Fibroblast of mammary gland (primary cell): ENCODE measurements around the gene CTPS1.

ENCODE experiments used
- DNase-seq: peaks from one replicate; pipeline ENCODE4 v3.0.0-alpha.2; 2010; ENCODE audit warnings: low read depth
- H3K4me3 ChIP-seq: 2 replicates; pipeline ENCODE4 v1.5.1; 2011; ENCODE audit warnings: low read depth, mild to moderate bottlenecking, low read length, moderate library complexity; ENCODE audit not compliant: control insufficient read depth
- CTCF ChIP-seq: conservative IDR thresholded peaks from 2 replicates; pipeline ENCODE4 v1.5.1; 2011; ENCODE audit warnings: low read depth, low read length, inconsistent platforms; ENCODE audit not compliant: control insufficient read depth, insufficient read depth

The CTPS1 gene

DNA sequence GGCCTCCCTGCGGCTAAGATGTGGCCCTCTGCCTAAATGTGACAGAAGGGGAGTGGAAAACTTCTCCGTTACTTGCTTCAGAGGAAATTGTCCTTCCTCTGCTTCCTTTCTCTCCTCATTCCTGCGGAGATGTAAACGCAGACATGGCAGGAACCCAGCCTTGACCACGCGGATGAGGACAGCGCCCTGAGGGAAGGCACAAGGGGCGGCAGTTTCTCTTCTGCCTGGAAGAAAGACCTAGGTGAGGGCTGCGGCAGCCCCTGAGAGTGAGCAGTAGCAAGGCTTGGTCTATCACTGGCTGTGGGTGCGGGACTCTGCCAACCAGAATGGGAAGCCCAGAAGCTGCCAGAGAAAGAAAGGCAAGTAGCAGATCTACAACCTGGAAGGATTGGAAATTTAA, 14.0 kb upstream of the CTPS1 start:
- H3K4me3 ChIP-seq = no peak overlapping the region
- no peak for DNase-seq
- TF ChIP-seq CTCF = no peak

DNA sequence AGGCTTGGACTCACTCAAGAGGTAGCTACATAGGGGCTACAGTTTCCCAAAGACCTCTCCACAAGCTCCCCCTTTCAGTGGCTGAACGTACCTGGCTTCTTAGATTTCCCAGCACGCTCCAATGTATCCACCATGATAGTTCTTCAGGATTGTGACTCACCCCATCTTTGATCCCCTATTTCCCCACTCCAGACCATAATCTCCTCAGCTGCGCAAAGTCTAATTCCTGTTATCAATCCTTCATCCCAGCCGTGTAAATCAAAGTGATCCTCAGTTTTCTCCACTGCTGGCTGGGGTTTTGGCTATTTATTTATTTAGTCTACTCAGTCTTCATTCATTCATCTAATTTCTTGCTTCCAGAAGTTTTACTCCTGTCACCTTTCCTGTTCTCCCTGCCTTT, 13.1 kb upstream of the CTPS1 start:
- TF ChIP-seq CTCF = no peak
- H3K4me3 ChIP-seq = no peak overlapping the region
- no peak for DNase-seq

DNA sequence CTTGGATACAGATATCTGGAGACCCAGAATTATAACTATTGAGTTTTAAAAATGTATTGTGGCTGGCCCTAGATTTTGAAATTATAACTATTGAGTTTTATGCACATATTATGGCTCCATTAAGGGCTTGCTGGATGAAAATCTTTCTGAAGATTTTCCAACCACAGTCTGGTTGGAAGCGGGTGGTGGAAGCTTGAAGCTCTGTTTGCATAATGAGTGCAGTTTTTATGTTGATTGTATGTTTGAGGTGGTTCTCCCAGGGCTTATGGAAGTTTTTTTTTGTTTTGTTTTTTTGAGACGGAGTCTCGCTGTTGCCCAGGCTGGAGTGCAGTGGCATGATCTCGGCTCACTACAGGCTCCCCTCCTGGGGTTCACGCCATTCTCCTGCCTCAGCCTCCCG, 10.1 kb upstream of the CTPS1 start:
- no peak for TF ChIP-seq CTCF
- DNase-seq = no peak

GRCh38 chr1:40971966-40972365, 7.5 kb upstream of the CTPS1 start:
- TF ChIP-seq CTCF = no peak
- no peak for DNase-seq
- H3K4me3 ChIP-seq = no peak overlapping the region

More for the DNA sequence above, 10.1 kb upstream of the CTPS1 start:
- no peak overlapping the region for H3K4me3 ChIP-seq

DNA sequence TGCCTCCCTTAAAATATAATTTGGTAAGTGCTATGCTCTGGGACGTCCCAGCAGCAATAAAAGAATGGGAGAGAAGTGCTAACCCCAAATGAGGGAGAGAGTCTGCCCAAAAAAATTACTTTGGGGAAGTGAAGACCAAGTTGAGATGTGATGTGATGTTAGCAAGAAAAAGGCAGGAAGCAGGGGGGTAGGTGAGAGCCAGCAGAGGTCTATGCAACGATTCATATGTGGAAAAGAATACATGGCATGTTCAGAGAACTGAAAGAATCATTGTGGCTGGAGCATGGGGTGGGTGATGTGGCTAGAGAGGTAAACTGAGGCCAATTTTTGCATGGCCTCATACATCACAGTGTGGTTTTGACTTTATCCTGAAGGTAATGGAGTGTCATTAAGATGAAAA, 5.6 kb upstream of the CTPS1 start:
- DNase-seq = no peak
- TF ChIP-seq CTCF = no peak

GRCh38 chr1:40974945-40975344, 4.6 kb upstream of the CTPS1 start:
- no peak for TF ChIP-seq CTCF
- no peak for DNase-seq
- H3K4me3 ChIP-seq = no peak overlapping the region

More for the DNA sequence above, 5.6 kb upstream of the CTPS1 start:
- no peak overlapping the region for H3K4me3 ChIP-seq

DNA sequence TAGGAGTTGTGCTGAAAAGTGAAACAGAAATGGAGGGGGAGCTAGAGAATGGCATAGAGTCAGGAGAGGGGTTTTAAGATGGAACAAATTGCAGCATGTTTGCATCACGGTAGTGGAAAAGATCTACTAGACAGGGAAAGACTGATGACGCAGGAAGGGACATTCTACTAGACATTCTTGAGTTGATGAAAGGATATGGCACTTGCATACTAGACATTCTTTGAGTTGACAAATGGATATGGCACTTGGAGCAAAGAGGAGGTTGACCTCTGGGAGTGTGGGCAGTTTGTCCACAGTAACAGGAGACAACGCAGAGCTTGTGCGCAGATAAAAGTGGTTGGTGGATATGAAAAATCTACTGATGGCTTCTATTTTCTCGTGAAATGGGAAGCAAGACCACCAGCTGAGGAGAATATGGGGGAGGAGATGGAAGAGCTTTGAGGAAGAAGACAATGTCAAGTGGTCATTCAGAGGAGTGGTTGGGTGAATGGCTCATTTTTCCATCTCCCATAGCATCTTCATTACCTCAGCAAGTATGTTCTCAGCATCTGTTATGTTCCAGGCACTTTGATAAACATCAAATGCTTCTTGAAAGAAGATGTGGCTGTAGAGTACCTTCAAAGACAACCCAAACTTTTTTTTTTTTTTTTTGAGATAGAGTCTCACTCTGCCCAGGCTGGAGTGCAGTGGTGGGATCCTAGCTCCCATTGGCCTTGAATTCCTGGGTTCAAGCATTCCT, 2.4 kb upstream of the CTPS1 start:
- H3K4me3 ChIP-seq = no peak overlapping the region
- TF ChIP-seq CTCF = no peak
- DNase-seq = no peak
